GM21515 (cell line): ENCODE data around the gene SHE.

Experiments
- ATAC-seq: cut with Tn5 transposase; IDR thresholded peaks from one replicate; pipeline ENCODE4 v1.9.1; 2021; ENCODE audit not compliant: unreplicated experiment

SHE gene

GRCh38 chr1:154453161-154453560 lies 49.1 kb downstream of the SHE start:
- no peak for ATAC-seq

- ATAC-seq: no peak
Observed at GRCh38 chr1:154448331-154448811, 53.8 kb downstream of the SHE start.

DNA sequence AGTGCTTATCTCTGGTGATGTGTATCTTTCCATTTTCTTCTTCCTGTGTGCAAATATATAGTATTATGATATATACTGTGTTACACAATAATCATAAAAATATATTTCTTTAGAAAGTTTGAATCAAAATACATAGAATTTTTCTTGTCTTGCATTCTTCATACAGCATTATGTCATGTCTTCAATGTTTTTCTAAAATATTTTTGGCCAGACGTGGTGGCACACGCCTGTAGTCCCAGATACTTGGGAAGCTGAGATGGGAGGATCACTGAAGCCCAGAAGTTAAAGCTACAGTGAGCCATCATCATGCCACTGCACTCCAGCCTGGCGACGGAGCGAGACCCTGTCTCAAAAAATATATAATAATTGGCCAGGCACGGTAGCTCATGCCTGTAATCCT lies 55.4 kb downstream of the SHE start:
- ATAC-seq: no peak

DNA sequence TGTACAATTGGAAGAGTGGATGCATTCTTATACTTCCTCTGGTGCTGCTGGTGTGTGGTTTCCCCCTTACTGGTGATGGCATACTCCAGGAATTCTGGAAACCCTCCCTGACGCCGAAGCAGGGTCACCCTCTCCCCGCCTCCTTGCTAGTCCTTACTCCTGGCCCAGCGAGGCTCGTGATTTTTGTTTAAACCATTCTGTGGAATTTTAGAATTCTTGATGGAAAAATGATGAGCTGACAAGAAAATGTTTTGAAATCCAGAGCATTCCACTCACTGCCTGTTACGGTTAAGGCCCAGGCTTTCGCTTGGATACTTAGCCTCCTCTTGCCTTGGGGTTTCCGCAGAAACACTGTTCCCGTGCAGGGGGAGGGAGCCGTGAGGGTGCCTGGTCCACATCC lies 55.9 kb downstream of the SHE start:
- ATAC-seq: no peak

GRCh38 chr1:154445040-154445472 lies 57.2 kb downstream of the SHE start:
- peak; percentile 63 for ATAC-seq

DNA sequence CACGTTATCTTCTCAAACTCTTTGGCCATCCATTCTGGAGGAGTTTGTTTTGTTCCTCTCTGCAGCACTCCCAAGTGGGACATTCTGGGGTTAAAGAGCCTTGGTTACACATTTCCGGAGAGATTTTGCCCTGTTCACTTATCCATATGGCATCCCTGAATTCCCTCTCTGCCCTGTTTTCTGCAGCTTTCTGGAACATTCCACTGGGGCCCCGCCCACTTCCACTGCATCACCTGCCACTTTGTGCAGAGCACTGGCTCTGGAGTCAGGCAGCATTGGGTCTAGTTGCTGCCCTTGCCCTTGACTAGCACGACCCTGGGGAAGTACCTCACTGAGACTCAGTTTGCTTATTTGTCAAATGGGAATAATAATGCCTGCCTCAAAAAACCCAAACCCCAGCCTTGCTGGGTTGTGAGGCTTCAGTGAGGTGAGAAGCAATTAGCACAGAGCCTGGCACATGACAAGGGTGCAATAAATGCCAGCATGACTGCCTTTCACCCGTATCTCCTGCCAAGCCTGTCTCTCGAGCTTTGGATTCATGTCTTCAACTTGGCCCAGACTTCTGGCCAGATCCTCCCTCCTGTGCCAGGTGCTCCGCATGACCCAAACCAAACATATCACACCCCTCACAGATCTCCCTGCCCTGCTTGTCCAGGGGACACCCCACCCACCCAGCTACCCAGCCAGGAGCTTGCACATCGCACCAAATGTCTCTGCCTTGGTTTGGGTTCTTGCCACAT lies 58.8 kb downstream of the SHE start:
- ATAC-seq: no peak

DNA sequence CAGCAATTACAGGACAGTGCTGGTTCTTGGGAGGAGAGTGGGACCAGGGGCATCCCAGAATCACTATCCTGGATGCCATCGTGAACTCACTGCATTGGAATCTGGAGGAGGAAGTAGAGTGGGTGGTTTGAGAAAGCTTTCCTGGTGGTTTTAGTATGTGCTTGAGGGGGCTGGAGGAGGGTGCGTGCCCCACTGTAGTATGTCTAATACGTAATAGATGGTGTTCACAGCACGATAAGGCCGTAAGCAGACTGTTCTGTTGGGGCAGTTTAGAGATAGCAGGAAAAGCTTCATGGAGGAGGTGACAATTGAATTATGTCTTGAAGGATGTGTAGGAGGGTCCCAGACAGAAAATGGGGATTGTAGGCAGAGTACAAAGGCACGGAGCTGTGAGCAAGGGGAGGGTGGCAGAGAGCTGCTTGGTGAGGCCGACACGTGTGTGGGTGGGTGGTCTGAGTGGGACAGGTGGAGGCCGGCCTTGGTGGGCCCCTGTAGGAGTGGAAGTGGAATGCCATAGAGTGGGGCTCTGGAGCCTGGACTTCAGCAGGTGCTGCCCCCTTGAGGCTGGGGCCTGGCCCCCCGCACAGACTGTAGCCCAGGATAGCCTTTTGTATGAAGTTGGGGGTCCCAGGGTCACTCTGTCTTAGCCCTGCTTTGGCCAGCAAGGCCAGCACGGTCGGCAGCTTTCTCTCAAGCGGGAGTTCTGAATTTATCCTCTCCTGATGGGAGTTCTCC lies 60.0 kb downstream of the SHE start:
- ATAC-seq: no peak

DNA sequence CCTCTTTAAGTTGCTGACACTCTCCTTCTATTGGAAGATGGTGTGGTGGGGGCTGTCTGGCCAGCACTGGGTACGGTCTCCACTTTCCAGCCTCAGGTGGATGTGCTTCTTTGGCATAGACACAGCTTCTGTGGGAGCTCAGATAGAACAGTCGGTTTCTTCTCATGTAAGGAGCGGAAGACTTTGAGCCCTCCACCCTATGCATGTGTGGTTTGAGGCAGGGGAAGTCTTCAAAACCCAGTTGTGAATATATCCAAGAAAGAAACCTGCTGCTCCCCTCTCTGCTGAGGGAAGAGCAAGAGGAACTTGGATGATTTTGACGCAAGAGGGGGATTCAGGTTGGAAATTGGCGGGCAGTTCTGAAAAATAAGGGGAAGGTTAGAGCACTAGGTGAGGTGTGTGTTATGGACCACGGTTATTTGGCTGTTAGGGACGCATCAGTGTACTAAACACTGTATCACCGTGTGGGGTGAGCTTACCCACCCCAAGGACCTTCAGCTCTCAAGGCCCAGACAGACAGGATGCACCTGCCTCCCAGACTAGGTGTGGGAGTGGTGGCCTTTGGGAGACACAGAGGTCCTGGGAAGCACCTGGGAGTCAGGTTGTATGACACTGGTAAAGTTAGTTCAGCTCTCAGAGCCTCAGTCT lies 60.8 kb downstream of the SHE start:
- no peak for ATAC-seq

DNA sequence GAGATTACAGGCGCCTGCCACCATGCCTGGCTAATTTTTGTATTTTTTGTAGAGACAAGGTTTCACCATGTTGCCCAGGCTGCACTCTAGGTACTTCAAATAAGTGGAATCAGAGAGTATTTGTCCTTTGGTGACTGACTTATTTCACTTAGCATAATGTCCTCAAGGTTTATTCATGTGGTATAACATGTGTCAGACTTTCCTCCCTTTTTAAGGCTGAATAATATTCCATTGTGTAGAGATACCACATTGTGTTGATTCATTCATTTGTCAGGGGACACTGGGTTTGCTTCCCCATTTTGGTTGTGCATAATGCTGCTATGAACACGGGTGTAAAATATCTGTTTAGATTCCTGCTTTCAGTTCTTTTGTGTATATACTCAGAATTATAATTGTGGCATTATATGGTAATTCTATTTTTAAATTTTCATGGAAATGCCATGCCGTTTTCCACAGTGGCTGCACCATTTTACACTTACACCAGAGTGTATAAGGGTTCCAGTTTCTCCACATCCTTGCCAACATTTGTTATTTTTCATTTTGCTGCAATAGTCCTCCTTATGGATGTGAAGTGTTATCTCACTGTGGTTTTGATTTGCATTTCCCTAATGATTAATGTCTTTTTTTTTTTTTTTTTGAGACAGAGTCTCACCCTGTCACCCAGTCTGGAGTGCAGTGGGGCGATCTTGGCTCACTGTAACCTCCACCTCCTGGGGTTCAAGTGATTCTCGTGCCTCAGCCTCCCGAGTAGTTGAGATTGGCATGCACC lies 62.0 kb downstream of the SHE start:
- no peak for ATAC-seq

GRCh38 chr1:154436433-154436832 lies 65.8 kb downstream of the SHE start:
- no peak for ATAC-seq

- no peak for ATAC-seq
Observed at GRCh38 chr1:154435599-154436200, 66.5 kb downstream of the SHE start.

DNA sequence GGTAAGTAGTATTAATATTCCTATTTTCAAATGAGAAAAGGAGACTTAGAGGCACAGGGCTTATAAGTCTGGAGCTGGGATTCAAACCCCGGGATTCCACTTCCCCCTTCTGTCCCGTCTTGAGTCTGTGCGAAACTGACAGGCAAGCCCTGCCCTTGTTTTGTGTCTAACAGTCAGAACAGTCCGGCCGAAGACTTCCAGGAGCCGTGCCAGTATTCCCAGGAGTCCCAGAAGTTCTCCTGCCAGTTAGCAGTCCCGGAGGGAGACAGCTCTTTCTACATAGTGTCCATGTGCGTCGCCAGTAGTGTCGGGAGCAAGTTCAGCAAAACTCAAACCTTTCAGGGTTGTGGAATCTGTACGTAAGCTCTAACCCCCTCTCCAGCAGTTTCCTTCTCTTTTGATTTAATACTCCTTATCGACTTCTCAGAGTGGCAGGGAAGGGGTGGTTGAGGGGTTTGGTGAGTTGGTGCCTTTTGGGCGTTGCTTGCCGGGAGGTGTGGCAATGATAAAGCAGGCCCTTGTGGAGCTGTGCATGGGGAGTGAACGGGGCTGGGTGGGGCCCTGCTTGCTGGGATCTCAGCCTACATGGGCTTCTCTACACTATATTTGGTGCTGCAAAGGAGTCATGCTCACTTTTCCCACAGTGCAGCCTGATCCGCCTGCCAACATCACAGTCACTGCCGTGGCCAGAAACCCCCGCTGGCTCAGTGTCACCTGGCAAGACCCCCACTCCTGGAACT lies 67.7 kb downstream of the SHE start:
- ATAC-seq: no peak

- ATAC-seq: no peak
Observed at GRCh38 chr1:154433161-154433764, 68.9 kb downstream of the SHE start.

GRCh38 chr1:154431586-154432373 lies 70.4 kb downstream of the SHE start:
- no peak for ATAC-seq

GRCh38 chr1:154430903-154431302 lies 71.3 kb downstream of the SHE start:
- ATAC-seq: no peak

- ATAC-seq: no peak
Observed at GRCh38 chr1:154429841-154430611, 72.2 kb downstream of the SHE start.
